Measurements from ENCODE around the gene SLC35F5. TPM values are rescaled to one million over a fixed set of nuclear protein-coding genes. Genes with fewer than 3 reads are reported as not detected.

SLC35F5 gene
- total and polyA plus RNA-seq, 10 of the 15 experiments (the other 5 are each of a cell fraction or from before 2014, with no cell fraction given), result 1.8 to 31.3 (median 16.5) TPM

DNA sequence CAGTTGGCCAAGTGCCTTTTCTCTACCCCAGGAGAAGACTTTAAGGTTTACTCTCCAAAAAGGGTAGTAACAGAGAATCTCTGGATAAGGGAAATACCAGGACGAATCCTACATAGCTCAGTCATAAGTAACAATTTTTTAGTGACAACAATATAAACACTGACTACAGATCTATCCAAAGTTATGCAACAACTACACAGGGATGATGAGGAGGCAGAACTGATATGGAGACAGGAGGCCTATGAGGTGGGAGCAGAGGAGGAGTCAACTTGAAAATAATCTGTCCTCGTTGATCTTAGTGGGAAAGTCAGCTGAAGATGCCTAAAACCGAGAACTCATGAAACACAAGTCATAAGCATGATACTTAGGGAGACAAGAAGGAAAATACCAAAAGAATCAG, 40.2 kb downstream of the SLC35F5 start (continued):
- TF ChIP-seq EP300 (IDR thresholded peaks at IDR 0.05; ENCODE audit: borderline replicate concordance in 1 of 2, control insufficient read depth in 1 of 2, low read depth in 2 of 2, low read length in 2 of 2), result no peak

DNA sequence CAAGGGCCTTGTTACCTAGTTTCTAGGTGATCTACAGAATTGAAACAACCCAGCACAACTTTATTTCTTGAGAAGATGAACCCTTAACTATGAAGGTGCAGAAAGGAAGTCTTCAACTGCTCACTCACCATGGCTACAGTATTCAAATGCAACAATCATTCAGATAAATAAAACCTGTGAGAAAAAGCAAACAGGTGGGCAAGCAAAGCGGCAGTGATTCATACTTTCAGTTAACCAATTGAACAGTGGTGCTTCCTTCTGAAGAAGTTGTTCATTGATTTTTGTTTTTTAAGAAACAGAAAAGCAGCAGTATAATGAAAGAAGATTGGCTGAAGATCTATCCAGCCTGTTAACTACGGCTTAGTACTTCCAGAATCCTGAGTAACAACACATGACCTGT, 43.5 kb downstream of the SLC35F5 start:
- Histone ChIP-seq H3K27ac (ENCODE audit: control insufficient read depth, insufficient read depth) (no peak overlapping the region), H3K9ac (ENCODE audit: control insufficient read depth, insufficient read depth, low read length) (no peak overlapping the region), H3K4me3 (no peak overlapping the region), H2AFZ (ENCODE audit: control insufficient read depth, low read depth, low read length) (no peak overlapping the region), H3K36me3 (ENCODE audit: control insufficient read depth in 2 of 2, insufficient read depth in 2 of 2, low read length in 1 of 2) (peaks cover 0 to 6% of the 10 kb centered on the region in 2 experiments; a peak in 2 of 4 replicates), H3K9me3 (replicated peaks; ENCODE audit: control insufficient read depth, insufficient read depth, low read length) (no peaks in the 10 kb centered on the region), H3K4me1 (ENCODE audit: control insufficient read depth, insufficient read depth, low read length) (no peaks in the 10 kb centered on the region), H3K4me2 (ENCODE audit: control insufficient read depth, insufficient read depth) (no peak overlapping the region), H3K27me3 (replicated peaks in 1 of 2; ENCODE audit: control insufficient read depth in 2 of 2, insufficient read depth in 2 of 2, low read length in 1 of 2) (no peaks in the 10 kb centered on the region), H3K79me2 (ENCODE audit: control insufficient read depth, insufficient read depth, low read length) (no peaks in the 10 kb centered on the region), H4K20me1 (ENCODE audit: control insufficient read depth, insufficient read depth) (no peaks in the 10 kb centered on the region)
- ATAC-seq, result no peak
- in situ Hi-C loops (cut with MboI), result no loop called here
- FAIRE-seq, result no peak
- ChIA-PET POLR2A (no interaction called here), SMC1A (ENCODE audit: uncharacterized antibody, unreplicated experiment) (no interaction called here), RAD21 (ENCODE audit: unreplicated experiment) (interaction anchor here (0.6 to 1.0 kb wide), 2 partner anchors 184 to 294 kb away, joined by 3 read pairs; no protein-coding TSS in a partner anchor), CTCF (interaction anchor here (0.6 to 4.4 kb wide), 2 partner anchors 11 to 109 kb away, joined by 3 to 30 read pairs; no protein-coding TSS in a partner anchor)
- WGBS (ENCODE audit: insufficient coverage, insufficient replicate concordance, low lambda C conversion rate, missing lambda C conversion rate), result 100% methylated on average over 2 of the region's 2 CpGs
- no peak for DNase-seq (ENCODE audit: low read depth, low spot score)
- no TSS peak for BruUV-seq (replicated peaks)
- intact Hi-C loops (cut with micrococcal nuclease; ENCODE audit: unreplicated experiment), result no loop called here
- TF ChIP-seq, protein P1, sequence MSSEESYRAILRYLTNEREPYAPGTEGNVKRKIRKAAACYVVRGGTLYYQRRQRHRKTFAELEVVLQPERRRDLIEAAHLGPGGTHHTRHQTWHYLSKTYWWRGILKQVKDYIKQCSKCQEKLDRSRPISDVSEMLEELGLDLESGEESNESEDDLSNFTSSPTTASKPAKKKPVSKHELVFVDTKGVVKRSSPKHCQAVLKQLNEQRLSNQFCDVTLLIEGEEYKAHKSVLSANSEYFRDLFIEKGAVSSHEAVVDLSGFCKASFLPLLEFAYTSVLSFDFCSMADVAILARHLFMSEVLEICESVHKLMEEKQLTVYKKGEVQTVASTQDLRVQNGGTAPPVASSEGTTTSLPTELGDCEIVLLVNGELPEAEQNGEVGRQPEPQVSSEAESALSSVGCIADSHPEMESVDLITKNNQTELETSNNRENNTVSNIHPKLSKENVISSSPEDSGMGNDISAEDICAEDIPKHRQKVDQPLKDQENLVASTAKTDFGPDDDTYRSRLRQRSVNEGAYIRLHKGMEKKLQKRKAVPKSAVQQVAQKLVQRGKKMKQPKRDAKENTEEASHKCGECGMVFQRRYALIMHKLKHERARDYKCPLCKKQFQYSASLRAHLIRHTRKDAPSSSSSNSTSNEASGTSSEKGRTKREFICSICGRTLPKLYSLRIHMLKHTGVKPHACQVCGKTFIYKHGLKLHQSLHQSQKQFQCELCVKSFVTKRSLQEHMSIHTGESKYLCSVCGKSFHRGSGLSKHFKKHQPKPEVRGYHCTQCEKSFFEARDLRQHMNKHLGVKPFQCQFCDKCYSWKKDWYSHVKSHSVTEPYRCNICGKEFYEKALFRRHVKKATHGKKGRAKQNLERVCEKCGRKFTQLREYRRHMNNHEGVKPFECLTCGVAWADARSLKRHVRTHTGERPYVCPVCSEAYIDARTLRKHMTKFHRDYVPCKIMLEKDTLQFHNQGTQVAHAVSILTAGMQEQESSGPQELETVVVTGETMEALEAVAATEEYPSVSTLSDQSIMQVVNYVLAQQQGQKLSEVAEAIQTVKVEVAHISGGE (CRISPR knock-in tag; IDR thresholded peaks at IDR 0.05), result no peak
- TF ChIP-seq RELA (IDR thresholded peaks at IDR 0.05; ENCODE audit: borderline replicate concordance, partially characterized antibody), result no peak
- no peak for TF ChIP-seq LARP7 (IDR thresholded peaks at IDR 0.05)
- TF ChIP-seq ELK1 (IDR thresholded peaks at IDR 0.05; ENCODE audit: low read depth, low read length), result no peak
- no peak for TF ChIP-seq CHD4 (IDR thresholded peaks at IDR 0.05)
- TF ChIP-seq, protein P2, sequence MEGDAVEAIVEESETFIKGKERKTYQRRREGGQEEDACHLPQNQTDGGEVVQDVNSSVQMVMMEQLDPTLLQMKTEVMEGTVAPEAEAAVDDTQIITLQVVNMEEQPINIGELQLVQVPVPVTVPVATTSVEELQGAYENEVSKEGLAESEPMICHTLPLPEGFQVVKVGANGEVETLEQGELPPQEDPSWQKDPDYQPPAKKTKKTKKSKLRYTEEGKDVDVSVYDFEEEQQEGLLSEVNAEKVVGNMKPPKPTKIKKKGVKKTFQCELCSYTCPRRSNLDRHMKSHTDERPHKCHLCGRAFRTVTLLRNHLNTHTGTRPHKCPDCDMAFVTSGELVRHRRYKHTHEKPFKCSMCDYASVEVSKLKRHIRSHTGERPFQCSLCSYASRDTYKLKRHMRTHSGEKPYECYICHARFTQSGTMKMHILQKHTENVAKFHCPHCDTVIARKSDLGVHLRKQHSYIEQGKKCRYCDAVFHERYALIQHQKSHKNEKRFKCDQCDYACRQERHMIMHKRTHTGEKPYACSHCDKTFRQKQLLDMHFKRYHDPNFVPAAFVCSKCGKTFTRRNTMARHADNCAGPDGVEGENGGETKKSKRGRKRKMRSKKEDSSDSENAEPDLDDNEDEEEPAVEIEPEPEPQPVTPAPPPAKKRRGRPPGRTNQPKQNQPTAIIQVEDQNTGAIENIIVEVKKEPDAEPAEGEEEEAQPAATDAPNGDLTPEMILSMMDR (IDR thresholded peaks at IDR 0.05 in 2 of 3, conservative IDR thresholded peaks at IDR 0.05 in 1 of 3; ENCODE audit: control insufficient read depth in 2 of 3, extremely low read depth in 1 of 3, insufficient read depth in 1 of 3, low read depth in 3 of 3, low read length in 3 of 3), result no peak
- no peak for TF ChIP-seq POLR2AphosphoS2 (IDR thresholded peaks at IDR 0.05; ENCODE audit: low read depth, low read length)
- TF ChIP-seq SMAD1 (IDR thresholded peaks at IDR 0.05; ENCODE audit: low read depth, partially characterized antibody), result no peak
- no peak for TF ChIP-seq CREM (IDR thresholded peaks at IDR 0.05; ENCODE audit: low read depth)
- no peak for TF ChIP-seq ZBTB40 (IDR thresholded peaks at IDR 0.05; ENCODE audit: borderline replicate concordance)

All from GM12878 (cell line).